Tibial nerve (tissue), 4 donors: Measurements from ENCODE around the gene SH3RF3.

ENCODE experiments used
- CTCF ChIP-seq, 5 experiments: fragments of 200-600 bp in 3 of 5; fragments of 450-650 bp in 2 of 5; sonication (generic) in 3 of 5; IDR thresholded peaks; one replicate each; pipeline ENCODE4 v1.5.1; 2016 to 2019; ENCODE audit warnings: antibody characterized with exemption in 5 of 5, mild to moderate bottlenecking in 3 of 5, moderate library complexity in 2 of 5
- EP300 ChIP-seq, 2 donors: sonication (generic); formaldehyde crosslinking; IDR thresholded peaks; one replicate each; pipeline ENCODE4 v1.6.1; 2017; ENCODE audit warnings: antibody characterized with exemption in 2 of 2, mild to moderate bottlenecking in 1 of 2
- POLR2A ChIP-seq, 2 donors: fragments of 450-650 bp; IDR thresholded peaks; one replicate each; pipeline ENCODE4 v1.6.1; 2017; ENCODE audit warnings: antibody characterized with exemption in 2 of 2, mild to moderate bottlenecking in 2 of 2, moderate library complexity in 2 of 2

GRCh38 chr2:109529532-109530449 is 400.8 kb downstream of the SH3RF3 start:
- TF ChIP-seq CTCF (IDR thresholded peaks at IDR 0.05): no peak
- no peak for TF ChIP-seq POLR2A (IDR thresholded peaks at IDR 0.05)
- no peak for TF ChIP-seq EP300 (IDR thresholded peaks at IDR 0.05)
